PC-9 (cell line): ENCODE measurements around the gene GBP1.

Experiments used
- CTCF ChIP-seq: fragments of 200-600 bp; sonication (generic); conservative IDR thresholded peaks from 2 replicates; pipeline ENCODE4 v1.6.1; 2017; ENCODE audit warnings: mixed run types, antibody characterized with exemption, mild to moderate bottlenecking, moderate library complexity
- EZH2 ChIP-seq: fragments of 200-600 bp; sonication (generic); IDR thresholded peaks from 2 replicates; pipeline ENCODE4 v1.8.0; 2017; ENCODE audit warnings: antibody characterized with exemption, low read depth

- no peak for TF ChIP-seq CTCF
- TF ChIP-seq EZH2 = no peak
These were observed 39.1 kb downstream of the GBP1 start for GRCh38 chr1:89025928-89026327.
